Glomerular endothelial cell (primary cell): ENCODE measurements around the gene UBE2R2. TPM values are rescaled to one million over a fixed set of nuclear protein-coding genes. Genes with fewer than 3 reads are reported as not detected.
"Not testable (repeated sequence)": the region's sequence is repeated elsewhere in the genome, so short reads cannot be mapped to it uniquely, and the experiment has no call there.

Experiments used
- DNase-seq: peaks from one replicate; pipeline ENCODE4 v3.0.0-alpha.2; 2011; ENCODE audit warnings: low read depth, low spot score; ENCODE audit errors: extremely low read depth
- total RNA-seq: library from RNA; depleted of rRNA; stranded (reverse); fragments of >200 nt; gene quantifications from 2 replicates; pipeline ENCODE4 v1.2.3, GENCODE V29; 2015

UBE2R2 gene
- total RNA-seq, result 42.3 and 49.7 TPM in 2 replicates

- DNase-seq, result peak; percentile 60
These were observed at the start of gene UBE2R2 for GRCh38 chr9:33816327-33817252. Gene UBE2R2 (plus strand): TSS chr9:33817160. CDS start chr9:33817758, 598 bp downstream.

GRCh38 chr9:33770156-33770880, 46.6 kb upstream of the UBE2R2 start:
- DNase-seq, result not testable (repeated sequence)

GRCh38 chr9:33773135-33773534, 43.8 kb upstream of the UBE2R2 start:
- not testable (repeated sequence) for DNase-seq

GRCh38 chr9:33774074-33774659, 42.8 kb upstream of the UBE2R2 start:
- DNase-seq, result not testable (repeated sequence)

GRCh38 chr9:33776578-33776977, 40.4 kb upstream of the UBE2R2 start:
- DNase-seq, result no peak

- no peak for DNase-seq
These were observed 38.1 kb upstream of the UBE2R2 start for GRCh38 chr9:33778700-33779351.

- DNase-seq, result no peak
These were observed 36.7 kb upstream of the UBE2R2 start for GRCh38 chr9:33780276-33780675.

GRCh38 chr9:33781736-33782135, 35.2 kb upstream of the UBE2R2 start:
- DNase-seq, result no peak

GRCh38 chr9:33782395-33783152, 34.4 kb upstream of the UBE2R2 start:
- no peak for DNase-seq

GRCh38 chr9:33785914-33786313, 31.0 kb upstream of the UBE2R2 start:
- no peak for DNase-seq

- DNase-seq, result no peak
These were observed 30.3 kb upstream of the UBE2R2 start for GRCh38 chr9:33786681-33787080.

- DNase-seq, result no peak
These were observed 29.1 kb upstream of the UBE2R2 start for GRCh38 chr9:33787839-33788238.

- not testable (repeated sequence) for DNase-seq
These were observed 27.5 kb upstream of the UBE2R2 start for GRCh38 chr9:33789429-33789828.

- no peak for DNase-seq
These were observed 25.8 kb upstream of the UBE2R2 start for GRCh38 chr9:33791117-33791516.

- DNase-seq, result not testable (repeated sequence)
These were observed 23.5 kb upstream of the UBE2R2 start for GRCh38 chr9:33793496-33793895.

- no peak for DNase-seq
These were observed 22.4 kb upstream of the UBE2R2 start for GRCh38 chr9:33794560-33794959.

- DNase-seq, result no peak
These were observed 21.7 kb upstream of the UBE2R2 start, which contains the start of gene PRSS3 for GRCh38 chr9:33795281-33795680. Gene PRSS3 (plus strand): TSS chr9:33795561. CDS start chr9:33795574, 13 bp downstream.

- no peak for DNase-seq
These were observed 21.1 kb upstream of the UBE2R2 start for GRCh38 chr9:33795819-33796218.

- not testable (repeated sequence) for DNase-seq
These were observed 20.3 kb upstream of the UBE2R2 start for GRCh38 chr9:33796679-33797078.

GRCh38 chr9:33797837-33798236, 19.1 kb upstream of the UBE2R2 start:
- no peak for DNase-seq
